ENCODE measurements around the gene KRTAP5-1. TPM values are rescaled to one million over a fixed set of nuclear protein-coding genes. Genes with fewer than 3 reads are reported as not detected.

Gene KRTAP5-1
- total and polyA plus RNA-seq, 7 experiments from 2014 or later, result not detected

- intact Hi-C loops (cut with micrococcal nuclease), result no loop called here
- H3K27ac Mint-ChIP-seq, result peak overlapping the region in 1 of 9 donors; percentile 48
Observed at GRCh38 chr11:1564535-1565172, 20.4 kb downstream of the KRTAP5-1 start.

GRCh38 chr11:1563697-1564534 is 21.2 kb downstream of the KRTAP5-1 start:
- no peak overlapping the region for H3K4me3 ChIP-seq (ENCODE audit: low read length)
- no peaks in the 10 kb centered on the region for H3K9me3 ChIP-seq (ENCODE audit: control insufficient read depth in 2 of 3, low read length in 3 of 3)
- H3K27me3 Mint-ChIP-seq, result no peaks in the 10 kb centered on the region
- peaks cover 0 to 33% (median 0%) of the 10 kb centered on the region in 3 experiments for H3K36me3 ChIP-seq (ENCODE audit: control insufficient read depth in 2 of 3, insufficient read depth in 3 of 3, low read length in 3 of 3)
- POLR2A ChIA-PET, result interaction anchor here (0.6 to 0.9 kb wide), 2 partner anchors 10 to 751 kb away, joined by 3 read pairs; no protein-coding TSS in a partner anchor
- peaks cover 0 to 13% of the 10 kb centered on the region in 2 donors for H3K4me1 ChIP-seq (ENCODE audit: control insufficient read depth in 2 of 2, insufficient read depth in 2 of 2, low read length in 2 of 2)
- peak in 1 of 9 donors; percentile 11 for DNase-seq
- no peaks in the 10 kb centered on the region for H3K27me3 ChIP-seq (ENCODE audit: control insufficient read depth in 2 of 2, insufficient read depth in 2 of 2, low read length in 2 of 2)
- ATAC-seq, result no peak
- no peaks in the 10 kb centered on the region for H3K9me3 Mint-ChIP-seq
- no peak overlapping the region for H3K4me3 Mint-ChIP-seq
- no peak overlapping the region for H3K27ac Mint-ChIP-seq
- H3K4me1 Mint-ChIP-seq, result peaks cover 0 to 5% (median 0%) of the 10 kb centered on the region in 7 donors
- intact Hi-C loops (cut with micrococcal nuclease), result no loop called here
- no peak overlapping the region for H3K27ac ChIP-seq (ENCODE audit: low read depth, low read length)
- CTCF ChIA-PET, result interaction anchor here (2.0 kb wide), 1 partner anchor 10 kb away, joined by 9 read pairs; no protein-coding TSS in a partner anchor
- peaks cover 0 to 4% (median 0%) of the 10 kb centered on the region in 5 donors for H3K36me3 Mint-ChIP-seq

More at GRCh38 chr11:1564535-1565172, 20.4 kb downstream of the KRTAP5-1 start:
- ChIA-PET POLR2A (interaction anchor here (0.6 to 1.9 kb wide), 2 partner anchors 27 to 752 kb away, joined by 3 to 6 read pairs; no protein-coding TSS in a partner anchor), CTCF (interaction anchor here (2.0 kb wide), 1 partner anchor 9 kb away, joined by 9 read pairs; no protein-coding TSS in a partner anchor)
- no peak for DNase-seq
- peak; percentile 6 for ATAC-seq
- Mint-ChIP-seq H3K27me3 (peaks cover 0 to 2% (median 0%) of the 10 kb centered on the region in 5 donors), H3K9me3 (no peaks in the 10 kb centered on the region), H3K4me1 (peaks cover 0 to 10% (median 5%) of the 10 kb centered on the region in 7 donors), H3K4me3 (no peak overlapping the region), H3K36me3 (peaks cover 0 to 4% (median 0%) of the 10 kb centered on the region in 5 donors)
- Histone ChIP-seq H3K27me3 (ENCODE audit: control insufficient read depth in 2 of 2, insufficient read depth in 2 of 2, low read length in 2 of 2) (no peaks in the 10 kb centered on the region), H3K4me3 (ENCODE audit: low read length) (no peak overlapping the region), H3K4me1 (ENCODE audit: control insufficient read depth in 2 of 2, insufficient read depth in 2 of 2, low read length in 2 of 2) (peaks cover 0 to 13% of the 10 kb centered on the region in 2 donors), H3K27ac (ENCODE audit: low read depth, low read length) (no peak overlapping the region), H3K9me3 (ENCODE audit: control insufficient read depth in 2 of 3, low read length in 3 of 3) (no peaks in the 10 kb centered on the region), H3K36me3 (ENCODE audit: control insufficient read depth in 2 of 3, insufficient read depth in 3 of 3, low read length in 3 of 3) (peaks cover 0 to 33% (median 0%) of the 10 kb centered on the region in 3 experiments)

DNA sequence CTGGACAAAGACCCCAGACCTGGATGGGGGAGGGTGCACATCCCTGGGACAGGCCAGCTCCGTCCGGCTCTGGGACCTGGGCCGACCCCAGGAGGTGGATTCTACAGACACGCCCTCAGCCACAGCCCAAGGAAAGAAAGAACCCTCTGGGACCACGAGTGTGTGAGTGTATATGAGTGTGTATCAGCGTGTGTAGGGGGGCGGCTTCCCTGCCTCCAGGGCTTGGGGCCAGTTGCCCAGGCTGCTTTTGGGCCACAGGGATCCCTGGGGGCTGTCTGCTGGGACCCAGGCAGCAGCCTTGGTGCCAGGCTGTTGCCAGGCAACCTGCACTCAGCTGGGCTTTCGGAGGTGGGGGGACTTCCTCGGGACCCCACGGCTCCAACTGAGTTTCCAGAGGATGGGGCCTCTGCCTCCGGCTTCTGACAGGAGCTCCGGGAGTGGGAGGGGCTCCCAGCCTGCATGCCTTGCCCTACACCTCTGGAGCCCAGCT is 21.9 kb downstream of the KRTAP5-1 start:
- ChIA-PET CTCF (no interaction called here), POLR2A (interaction anchor here (0.9 kb wide), 1 partner anchor 10 kb away, joined by 3 read pairs; no protein-coding TSS in a partner anchor)
- Histone ChIP-seq H3K9me3 (ENCODE audit: control insufficient read depth in 2 of 3, low read length in 3 of 3) (no peaks in the 10 kb centered on the region), H3K27me3 (ENCODE audit: control insufficient read depth in 2 of 2, insufficient read depth in 2 of 2, low read length in 2 of 2) (no peaks in the 10 kb centered on the region), H3K27ac (ENCODE audit: low read depth, low read length) (no peak overlapping the region), H3K4me1 (ENCODE audit: control insufficient read depth in 2 of 2, insufficient read depth in 2 of 2, low read length in 2 of 2) (peaks cover 0 to 7% of the 10 kb centered on the region in 2 donors), H3K4me3 (ENCODE audit: low read length) (no peak overlapping the region), H3K36me3 (ENCODE audit: control insufficient read depth in 2 of 3, insufficient read depth in 3 of 3, low read length in 3 of 3) (peaks cover 0 to 39% (median 0%) of the 10 kb centered on the region in 3 experiments)
- H3K27ac Mint-ChIP-seq, result no peak overlapping the region
- H3K9me3 Mint-ChIP-seq, result no peaks in the 10 kb centered on the region
- H3K27me3 Mint-ChIP-seq, result no peaks in the 10 kb centered on the region
- DNase-seq, result no peak
- ATAC-seq, result no peak
- intact Hi-C loops (cut with micrococcal nuclease), result no loop called here
- peaks cover 0 to 5% (median 0%) of the 10 kb centered on the region in 7 donors for H3K4me1 Mint-ChIP-seq
- H3K4me3 Mint-ChIP-seq, result no peak overlapping the region
- peaks cover 0 to 4% (median 0%) of the 10 kb centered on the region in 5 donors for H3K36me3 Mint-ChIP-seq

GRCh38 chr11:1562469-1563148 is 22.5 kb downstream of the KRTAP5-1 start:
- no peak overlapping the region for H3K27ac Mint-ChIP-seq
- intact Hi-C loops (cut with micrococcal nuclease), result no loop called here
- Histone ChIP-seq H3K27me3 (ENCODE audit: control insufficient read depth in 2 of 2, insufficient read depth in 2 of 2, low read length in 2 of 2) (no peaks in the 10 kb centered on the region), H3K9me3 (ENCODE audit: control insufficient read depth in 2 of 3, low read length in 3 of 3) (no peaks in the 10 kb centered on the region), H3K27ac (ENCODE audit: low read depth, low read length) (no peak overlapping the region), H3K4me1 (ENCODE audit: control insufficient read depth in 2 of 2, insufficient read depth in 2 of 2, low read length in 2 of 2) (peaks cover 0 to 1% of the 10 kb centered on the region in 2 donors), H3K36me3 (ENCODE audit: control insufficient read depth in 2 of 3, insufficient read depth in 3 of 3, low read length in 3 of 3) (peaks cover 0 to 43% (median 0%) of the 10 kb centered on the region in 3 experiments), H3K4me3 (ENCODE audit: low read length) (no peak overlapping the region)
- no peaks in the 10 kb centered on the region for H3K27me3 Mint-ChIP-seq
- DNase-seq (no peak), ATAC-seq (no peak)
- peaks cover 0 to 5% (median 0%) of the 10 kb centered on the region in 7 donors for H3K4me1 Mint-ChIP-seq
- ChIA-PET CTCF (no interaction called here), POLR2A (interaction anchor here (0.9 kb wide), 1 partner anchor 11 kb away, joined by 3 read pairs; no protein-coding TSS in a partner anchor)
- H3K9me3 Mint-ChIP-seq, result no peaks in the 10 kb centered on the region
- H3K4me3 Mint-ChIP-seq, result no peak overlapping the region
- peaks cover 0 to 4% (median 0%) of the 10 kb centered on the region in 5 donors for H3K36me3 Mint-ChIP-seq

DNA sequence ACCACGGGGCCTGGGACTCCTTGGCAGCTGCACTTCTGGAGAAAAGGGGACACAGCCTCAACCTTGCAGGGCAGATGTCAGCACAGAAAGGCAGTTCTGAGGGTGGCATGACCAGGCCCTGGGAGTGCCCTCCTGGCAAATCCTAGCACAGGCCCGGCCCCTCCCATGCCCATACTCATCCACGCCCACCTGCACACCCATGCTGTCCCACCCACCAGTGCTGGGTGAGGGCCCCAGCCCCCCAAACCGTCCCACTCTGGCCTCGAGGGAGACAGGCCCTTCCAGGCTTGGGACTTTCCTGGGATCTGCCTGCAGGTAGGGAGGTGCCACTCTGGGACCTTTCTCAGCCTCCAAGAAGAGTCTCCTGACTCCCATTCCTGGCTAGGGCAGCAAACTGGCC is 23.1 kb downstream of the KRTAP5-1 start:
- Histone ChIP-seq H3K4me1 (ENCODE audit: control insufficient read depth in 2 of 2, insufficient read depth in 2 of 2, low read length in 2 of 2) (no peaks in the 10 kb centered on the region), H3K9me3 (ENCODE audit: control insufficient read depth in 2 of 3, low read length in 3 of 3) (no peaks in the 10 kb centered on the region), H3K36me3 (ENCODE audit: control insufficient read depth in 2 of 3, insufficient read depth in 3 of 3, low read length in 3 of 3) (peaks cover 0 to 46% (median 0%) of the 10 kb centered on the region in 3 experiments), H3K27ac (ENCODE audit: low read depth, low read length) (no peak overlapping the region), H3K4me3 (ENCODE audit: low read length) (no peak overlapping the region), H3K27me3 (ENCODE audit: control insufficient read depth in 2 of 2, insufficient read depth in 2 of 2, low read length in 2 of 2) (no peaks in the 10 kb centered on the region)
- ChIA-PET POLR2A (no interaction called here), CTCF (no interaction called here)
- Mint-ChIP-seq H3K27me3 (no peaks in the 10 kb centered on the region), H3K4me3 (no peak overlapping the region), H3K9me3 (no peaks in the 10 kb centered on the region), H3K27ac (no peak overlapping the region), H3K36me3 (peaks cover 0 to 4% (median 0%) of the 10 kb centered on the region in 5 donors), H3K4me1 (peaks cover 0 to 3% (median 0%) of the 10 kb centered on the region in 7 donors)
- intact Hi-C loops (cut with micrococcal nuclease), result no loop called here
- ATAC-seq (no peak), DNase-seq (no peak)

- Mint-ChIP-seq H3K4me3 (no peak overlapping the region), H3K4me1 (peaks cover 0 to 3% (median 0%) of the 10 kb centered on the region in 7 donors), H3K27ac (no peak overlapping the region), H3K9me3 (no peaks in the 10 kb centered on the region), H3K27me3 (no peaks in the 10 kb centered on the region), H3K36me3 (peaks cover 0 to 4% (median 0%) of the 10 kb centered on the region in 5 donors)
- Histone ChIP-seq H3K4me1 (ENCODE audit: control insufficient read depth in 2 of 2, insufficient read depth in 2 of 2, low read length in 2 of 2) (no peaks in the 10 kb centered on the region), H3K4me3 (ENCODE audit: low read length) (no peak overlapping the region), H3K27me3 (ENCODE audit: control insufficient read depth in 2 of 2, insufficient read depth in 2 of 2, low read length in 2 of 2) (no peaks in the 10 kb centered on the region), H3K9me3 (ENCODE audit: control insufficient read depth in 2 of 3, low read length in 3 of 3) (no peaks in the 10 kb centered on the region), H3K36me3 (ENCODE audit: control insufficient read depth in 2 of 3, insufficient read depth in 3 of 3, low read length in 3 of 3) (peaks cover 0 to 46% (median 0%) of the 10 kb centered on the region in 3 experiments), H3K27ac (ENCODE audit: low read depth, low read length) (no peak overlapping the region)
- intact Hi-C loops (cut with micrococcal nuclease), result no loop called here
- POLR2A ChIA-PET, result no interaction called here
- ATAC-seq (no peak), DNase-seq (no peak)
- CTCF ChIA-PET, result no interaction called here
Observed at GRCh38 chr11:1561266-1561665, 23.8 kb downstream of the KRTAP5-1 start.

Measured in naive thymus-derived CD4-positive, alpha-beta T cell (primary cell).